SKM-1 treated with dmso at 0.1 percent for 144 hours (cell line): ENCODE data around the gene SLC15A3.
"Not testable (repeated sequence)": the region's sequence is repeated elsewhere in the genome, so short reads cannot be mapped to it uniquely, and the experiment has no call there.

Experiments
- DNase-seq: peaks from one replicate; lab custom pipeline; 2025; ENCODE audit not compliant: unreplicated experiment; lab: John Stamatoyannopoulos, UW

SLC15A3 gene

GRCh38 chr11:60977224-60977623, 25.2 kb upstream of the SLC15A3 start:
- DNase-seq: no peak

GRCh38 chr11:60974726-60975125, 22.8 kb upstream of the SLC15A3 start:
- DNase-seq: no peak

- DNase-seq: not testable (repeated sequence)
These were observed 22.3 kb upstream of the SLC15A3 start for GRCh38 chr11:60974316-60974715.

- DNase-seq: no peak
These were observed 21.7 kb upstream of the SLC15A3 start for GRCh38 chr11:60973699-60974098.

GRCh38 chr11:60972182-60973030, 20.4 kb upstream of the SLC15A3 start:
- no peak for DNase-seq

GRCh38 chr11:60971520-60971919, 19.5 kb upstream of the SLC15A3 start, which contains the start of gene CD6:
CD6 (plus strand) TSS chr11:60971680; CDS start chr11:60971866, 186 bp downstream.
- no peak for DNase-seq

- DNase-seq: no peak
These were observed 18.9 kb upstream of the SLC15A3 start for GRCh38 chr11:60970890-60971289.

- DNase-seq: peak; percentile 45
These were observed 18.4 kb upstream of the SLC15A3 start for GRCh38 chr11:60970369-60970774.

- no peak for DNase-seq
These were observed 16.2 kb upstream of the SLC15A3 start for GRCh38 chr11:60968223-60968622.

GRCh38 chr11:60966890-60967289, 14.9 kb upstream of the SLC15A3 start:
- DNase-seq: no peak

- no peak for DNase-seq
These were observed 12.8 kb upstream of the SLC15A3 start for GRCh38 chr11:60964801-60965200.

GRCh38 chr11:60960405-60960804, 8.4 kb upstream of the SLC15A3 start:
- no peak for DNase-seq

GRCh38 chr11:60959431-60959830, 7.5 kb upstream of the SLC15A3 start:
- DNase-seq: no peak

- no peak for DNase-seq
These were observed 5.2 kb upstream of the SLC15A3 start for GRCh38 chr11:60957188-60957587.

GRCh38 chr11:60955571-60955970, 3.6 kb upstream of the SLC15A3 start:
- DNase-seq: no peak

- no peak for DNase-seq
These were observed 2.4 kb upstream of the SLC15A3 start for GRCh38 chr11:60954421-60954820.

- no peak for DNase-seq
These were observed 1.8 kb upstream of the SLC15A3 start for GRCh38 chr11:60953781-60954180.

- no peak for DNase-seq
These were observed 780 bp upstream of the SLC15A3 start for GRCh38 chr11:60952742-60953170.

GRCh38 chr11:60951606-60951903, 421 bp downstream of the SLC15A3 start:
- no peak for DNase-seq

GRCh38 chr11:60950933-60951605, 907 bp downstream of the SLC15A3 start:
- no peak for DNase-seq

- DNase-seq: no peak
These were observed 2.0 kb downstream of the SLC15A3 start for GRCh38 chr11:60950024-60950423.

- DNase-seq: no peak
These were observed 3.7 kb downstream of the SLC15A3 start for GRCh38 chr11:60948250-60948649.
